Liver (tissue), 9 donors: ENCODE results near the gene FAM209B. TPM values are rescaled to one million over a fixed set of nuclear protein-coding genes. Genes with fewer than 3 reads are reported as not detected.

Experiments
- DNase-seq: peaks from one replicate; pipeline ENCODE4 v3.0.0-alpha.2; 2017; ENCODE audit warnings: low spot score
- H3K27ac ChIP-seq, 2 donors: one replicate each; pipeline ENCODE4 v1.7.0; 2013; ENCODE audit warnings: inconsistent platforms in 2 of 2, low read length in 2 of 2, control low read depth in 1 of 2, low read depth in 1 of 2, mild to moderate bottlenecking in 1 of 2
- H3K27me3 ChIP-seq, 4 donors: one replicate each; pipeline versions ENCODE4 v1.6.1 to v1.7.0; 2013; ENCODE audit warnings: low read length in 3 of 4, inconsistent platforms in 1 of 4, mild to moderate bottlenecking in 1 of 4, moderate library complexity in 1 of 4; ENCODE audit not compliant: control insufficient read depth in 4 of 4, insufficient read depth in 4 of 4
- H3K36me3 ChIP-seq, 4 donors: one replicate each; pipeline versions ENCODE4 v1.6.1 to v1.7.0; 2013; ENCODE audit warnings: low read length in 3 of 4, mild to moderate bottlenecking in 3 of 4, low read depth in 1 of 4, moderate library complexity in 1 of 4; ENCODE audit not compliant: control insufficient read depth in 4 of 4, insufficient read depth in 3 of 4
- H3K4me1 ChIP-seq, 4 donors: one replicate each; pipeline versions ENCODE4 v1.6.1 to v1.7.0; 2013; ENCODE audit warnings: low read length in 3 of 4, mild to moderate bottlenecking in 3 of 4, moderate library complexity in 1 of 4; ENCODE audit not compliant: control insufficient read depth in 4 of 4, insufficient read depth in 4 of 4
- H3K4me3 ChIP-seq, 3 donors: one replicate each; pipeline versions ENCODE4 v1.6.1 to v1.7.0; 2013; ENCODE audit warnings: low read length in 3 of 3, control low read depth in 1 of 3, low read depth in 1 of 3, mild to moderate bottlenecking in 1 of 3
- H3K9ac ChIP-seq, 2 donors: one replicate each; pipeline ENCODE4 v1.7.0; 2013; ENCODE audit warnings: low read length in 2 of 2, mild to moderate bottlenecking in 2 of 2, moderate library complexity in 2 of 2, control low read depth in 1 of 2, low read depth in 1 of 2
- H3K9me3 ChIP-seq, 4 donors: one replicate each; pipeline versions ENCODE4 v1.6.1 to v1.7.0; 2013; ENCODE audit warnings: low read length in 3 of 4; ENCODE audit not compliant: control insufficient read depth in 4 of 4
- ATF3 ChIP-seq: IDR thresholded peaks from 2 replicates; pipeline ENCODE4 v1.6.1; 2016; ENCODE audit warnings: antibody characterized with exemption
- CTCF ChIP-seq: fragments of 150-350 bp; IDR thresholded peaks from 2 replicates; pipeline ENCODE4 v1.5.1; 2017; ENCODE audit warnings: improper control_type of control experiment, low read depth, low read length; ENCODE audit not compliant: missing input control
- EGR1 ChIP-seq, 2 donors: IDR thresholded peaks; 2 replicates each; pipeline ENCODE4 v1.6.1; 2016 to 2018; ENCODE audit warnings: antibody characterized with exemption in 2 of 2, low read depth in 2 of 2
- FOXA1 ChIP-seq: IDR thresholded peaks from 2 replicates; pipeline ENCODE4 v1.6.1; 2016; ENCODE audit warnings: antibody characterized with exemption
- FOXA2 ChIP-seq: IDR thresholded peaks from 2 replicates; pipeline ENCODE4 v1.6.1; 2016; ENCODE audit warnings: antibody characterized with exemption
- HNF4A ChIP-seq, 2 donors: conservative IDR thresholded peaks; 2 replicates each; pipeline ENCODE4 v1.6.1; 2016; ENCODE audit warnings: antibody characterized with exemption in 2 of 2, mild to moderate bottlenecking in 2 of 2
- HNF4G ChIP-seq: IDR thresholded peaks from 2 replicates; pipeline ENCODE4 v1.6.1; 2016; ENCODE audit warnings: antibody characterized with exemption
- JUND ChIP-seq, 2 donors: IDR thresholded peaks; 2 replicates each; pipeline ENCODE4 v1.6.1; 2016; ENCODE audit warnings: antibody characterized with exemption in 2 of 2
- MAX ChIP-seq: IDR thresholded peaks from 2 replicates; pipeline ENCODE4 v1.6.1; 2016; ENCODE audit warnings: antibody characterized with exemption
- NR2F2 ChIP-seq: IDR thresholded peaks from 2 replicates; pipeline ENCODE4 v1.6.1; 2016; ENCODE audit warnings: antibody characterized with exemption
- RAD21 ChIP-seq, 2 donors: IDR thresholded peaks; 2 replicates each; pipeline ENCODE4 v1.6.1; 2016; ENCODE audit warnings: antibody characterized with exemption in 2 of 2, mild to moderate bottlenecking in 2 of 2
- SP1 ChIP-seq: IDR thresholded peaks from 2 replicates; pipeline ENCODE4 v1.6.1; 2018; ENCODE audit warnings: antibody characterized with exemption, mild to moderate bottlenecking
- TAF1 ChIP-seq: conservative IDR thresholded peaks from 2 replicates; pipeline ENCODE4 v1.6.1; 2016; ENCODE audit warnings: antibody characterized with exemption, mild to moderate bottlenecking
- YY1 ChIP-seq: IDR thresholded peaks from 2 replicates; pipeline ENCODE4 v1.6.1; 2016; ENCODE audit warnings: antibody characterized with exemption, mild to moderate bottlenecking
- ZBTB33 ChIP-seq: IDR thresholded peaks from 2 replicates; pipeline ENCODE4 v1.6.1; 2016; ENCODE audit warnings: antibody characterized with exemption
- WGBS: extraction: QIAGEN DNeasy Blood & Tissue Kit; methylation state at CpG from one replicate; pipeline ENCODE4 v1.1.7; 2013; 5-methylcytosine and 5-hydroxymethylcytosine counted together
- polyA plus RNA-seq, 2 donors: library from polyadenylated mRNA; stranded (reverse) in 1 of 2; unstranded in 1 of 2; fragments of 200-250 nt in 1 of 2; fragments of >200 nt in 1 of 2; fragmentation: Nextera tagmentation in 1 of 2; extraction: Ambion mirVana in 1 of 2; gene quantifications; one replicate each; pipeline versions ENCODE4 v1.2.1 to v1.2.3, GENCODE V29; 2013 to 2015
- total RNA-seq, 2 donors: library from RNA; depleted of rRNA; stranded (reverse); fragments of >200 nt; gene quantifications; one replicate each; pipeline ENCODE4 v1.2.3, GENCODE V29; 2014
- donor health status: healthy.
- donor health status: healthy.
- donor health status: healthy.
- donor health status: healthy.
- donor health status: healthy.

Gene FAM209B
- total and polyA plus RNA-seq, 4 donors, result 0.38 TPM; not detected in 3

GRCh38 chr20:56513161-56514150 is 19.6 kb upstream of the FAM209B start (continued):
- TF ChIP-seq ZBTB33, result no peak

GRCh38 chr20:56516631-56517030 is 16.4 kb upstream of the FAM209B start:
- no peaks in the 10 kb centered on the region for H3K4me1 ChIP-seq
- no peak for DNase-seq
- peaks cover 22 to 63% (median 45%) of the 10 kb centered on the region in 4 donors for H3K36me3 ChIP-seq
- H3K27me3 ChIP-seq, result no peaks in the 10 kb centered on the region
- no peak overlapping the region for H3K27ac ChIP-seq
- 94% methylated on average over 5 of the region's 5 CpGs for WGBS
- H3K9ac ChIP-seq, result no peak overlapping the region
- TF ChIP-seq JUND (IDR thresholded peaks at IDR 0.05) (no peak), HNF4A (conservative IDR thresholded peaks at IDR 0.05) (no peak), FOXA1 (no peak)
- H3K9me3 ChIP-seq, result peaks cover 5 to 10% (median 8%) of the 10 kb centered on the region in 4 donors
- no peak overlapping the region for H3K4me3 ChIP-seq

- H3K36me3 ChIP-seq, result peaks cover 22 to 63% (median 45%) of the 10 kb centered on the region in 4 donors
- no peak overlapping the region for H3K27ac ChIP-seq
- WGBS, result 96% methylated on average over 7 of the region's 7 CpGs
- no peak overlapping the region for H3K9ac ChIP-seq
- H3K4me3 ChIP-seq, result no peak overlapping the region
- peaks cover 5 to 10% (median 8%) of the 10 kb centered on the region in 4 donors for H3K9me3 ChIP-seq
- no peaks in the 10 kb centered on the region for H3K4me1 ChIP-seq
- no peak for DNase-seq
- TF ChIP-seq FOXA2 (no peak), HNF4A (conservative IDR thresholded peaks at IDR 0.05) (no peak), TAF1 (no peak), RAD21 (IDR thresholded peaks at IDR 0.05) (no peak), FOXA1 (no peak), SP1 (no peak), MAX (no peak)
- H3K27me3 ChIP-seq, result no peaks in the 10 kb centered on the region
These were observed 15.8 kb upstream of the FAM209B start for GRCh38 chr20:56517211-56517610.

- no peak for DNase-seq
- H3K9ac ChIP-seq, result no peak overlapping the region
- H3K4me3 ChIP-seq, result no peak overlapping the region
- H3K27me3 ChIP-seq, result no peaks in the 10 kb centered on the region
- H3K27ac ChIP-seq, result no peak overlapping the region
- 95% methylated on average over 8 of the region's 8 CpGs for WGBS
- H3K36me3 ChIP-seq, result peaks cover 22 to 63% (median 45%) of the 10 kb centered on the region in 4 donors
- H3K4me1 ChIP-seq, result no peaks in the 10 kb centered on the region
- peaks cover 5 to 10% (median 8%) of the 10 kb centered on the region in 4 donors for H3K9me3 ChIP-seq
- no peak for TF ChIP-seq FOXA2
- TF ChIP-seq CTCF, result no peak
- no peak for TF ChIP-seq HNF4G
- TF ChIP-seq JUND (IDR thresholded peaks at IDR 0.05), result no peak
- no peak for TF ChIP-seq YY1
- no peak for TF ChIP-seq HNF4A (conservative IDR thresholded peaks at IDR 0.05)
- no peak for TF ChIP-seq EGR1 (IDR thresholded peaks at IDR 0.05; ENCODE audit: low read depth in 2 of 2)
- TF ChIP-seq ZBTB33, result no peak
- no peak for TF ChIP-seq FOXA1
- no peak for TF ChIP-seq RAD21 (IDR thresholded peaks at IDR 0.05)
- no peak for TF ChIP-seq NR2F2
- no peak for TF ChIP-seq SP1
- no peak for TF ChIP-seq ATF3
- no peak for TF ChIP-seq MAX
These were observed 15.4 kb upstream of the FAM209B start for GRCh38 chr20:56517641-56518040.
